Heart right ventricle (tissue), 16 donors: ENCODE results near the gene CAST. TPM values are rescaled to one million over a fixed set of nuclear protein-coding genes. Genes with fewer than 3 reads are reported as not detected.

Experiments used
- ATAC-seq, 8 donors: fragments of 200-7000 bp; cut with Tn5 transposase; one replicate each; pipeline ENCODE4 v1.9.1; 2020; ENCODE audit warnings: mild to moderate bottlenecking in 8 of 8, moderate library complexity in 8 of 8, moderate number of reproducible peaks in 1 of 8
- DNase-seq, 2 donors: peaks; one replicate each; pipeline ENCODE4 v3.0.0-alpha.2; 2020
- H3K27ac ChIP-seq, 10 donors: fragments of 200-600 bp; sonication (generic) in 2 of 10; one replicate each; pipeline versions ENCODE4 v1.5.0 to v1.8.0; 2020 to 2022; ENCODE audit warnings: mild to moderate bottlenecking in 3 of 10
- H3K27me3 ChIP-seq, 7 donors: fragments of 200-600 bp; one replicate each; pipeline ENCODE4 v1.8.0; 2021 to 2022; ENCODE audit warnings: mild to moderate bottlenecking in 2 of 7
- H3K36me3 ChIP-seq, 9 donors: fragments of 200-600 bp; sonication (generic) in 1 of 9; one replicate each; pipeline versions ENCODE4 v1.5.0 to v1.8.0; 2020 to 2022; ENCODE audit warnings: mild to moderate bottlenecking in 2 of 9
- H3K4me1 ChIP-seq, 9 donors: fragments of 200-600 bp; sonication (generic) in 1 of 9; one replicate each; pipeline versions ENCODE4 v1.5.0 to v1.8.0; 2020 to 2022; ENCODE audit warnings: mild to moderate bottlenecking in 4 of 9
- H3K4me3 ChIP-seq, 10 donors: fragments of 200-600 bp; sonication (generic) in 2 of 10; one replicate each; pipeline versions ENCODE4 v1.5.0 to v1.8.0; 2020 to 2022; ENCODE audit warnings: mild to moderate bottlenecking in 7 of 10, moderate library complexity in 2 of 10
- H3K9me3 ChIP-seq, 11 donors: fragments of 200-600 bp in 10 of 11; sonication (generic) in 2 of 11; one replicate each; pipeline versions ENCODE4 v1.5.0 to v1.8.0; 2013 to 2022; ENCODE audit warnings: mild to moderate bottlenecking in 2 of 11, control low read depth in 1 of 11, moderate library complexity in 1 of 11
- WGBS, 2 donors: extraction: QIAGEN DNeasy Blood & Tissue Kit; methylation state at CpG; one replicate each; pipeline ENCODE4 v1.1.7; 2013; ENCODE audit warnings: inconsistent platforms in 1 of 2; 5-methylcytosine and 5-hydroxymethylcytosine counted together
- intact Hi-C, 10 donors: fragments of 100-400 bp; cut with DNase I; formaldehyde crosslinking; loops; one replicate each; pipeline versions ENCODE4 v1.11.1 to v1.14.2; 2022
- polyA plus RNA-seq, 2 donors: library from polyadenylated mRNA; stranded (reverse); fragments of 200-250 nt; gene quantifications; one replicate each; pipeline ENCODE4 v1.2.3, GENCODE V29; 2013
- total RNA-seq, 10 donors: library from RNA; stranded (reverse); fragmentation: NEBNext Ultra II Directional in 3 of 10; extraction: Animal tissue kit (Norgen Biotek cat#: 25700) in 3 of 10; gene quantifications; one replicate each; pipeline versions ENCODE4 v1.2.1 to v1.2.4, GENCODE V29; 2021 to 2023
- TF ChIP-seq, protein P1 (sequence below), 9 donors: fragments of 200-600 bp; sonication (generic) in 2 of 9; IDR thresholded peaks; one replicate each; pipeline versions ENCODE4 v1.5.0 to v1.8.0; 2021 to 2022; ENCODE audit warnings: antibody characterized with exemption in 9 of 9, mild to moderate bottlenecking in 5 of 9, moderate library complexity in 1 of 9
- donor health status: Arrhythmogenic right ventricular cardiomyopathy.
- donor health status: ischemic (EF 13 %, LVEDD 7.1; RV severe dilation, severe dysfunction).
- donor health status: healthy with polysubstance abuse.
- donor health status: DM: no; HTN: yes; CAD: no.
- donor health status: DM: no; HTN: no; CAD: no.
- donor health status: ischemic (EF 25% LVEDD 6.9; RV normal size, moderate dysfunction).
- donor health status: ischemic (EF 25% LVEDD 5.7; RV mildly dilated, moderate dysfunction).
- donor health status: healthy.
- donor health status: DM: yes; HTN: yes; CAD: no.
- donor health status: Ischemic cardiomyopathy.
- donor health status: ischemic (EF 35%, LVEDD 5.7; RV mildly dilated, moderate dysfunction).
- donor health status: nonischemic (EF 11% LVEDD 7.7; RV severe dilation, severe dysfunction).
- donor health status: DM: yes; HTN: yes; CAD: no.
- donor health status: PGD.
- donor health status: ischemic (EF 29% LVEDD 5.4; RV normal size, mild dysfunction).
- donor health status: nonischemic (EF 23%, LVEDD 6.1; RV moderate dilation, normal function).

Gene CAST
- total and polyA plus RNA-seq, 12 donors = 174 to 783 (median 488) TPM

GRCh38 chr5:96648593-96648992, 13.6 kb upstream of the CAST start:
- Histone ChIP-seq H3K4me1 (peaks cover 0 to 17% (median 0%) of the 10 kb centered on the region in 9 donors), H3K9me3 (no peaks in the 10 kb centered on the region), H3K4me3 (no peak overlapping the region), H3K27ac (no peak overlapping the region), H3K27me3 (no peaks in the 10 kb centered on the region), H3K36me3 (no peaks in the 10 kb centered on the region)
- no peak for DNase-seq
- TF ChIP-seq, protein P1, sequence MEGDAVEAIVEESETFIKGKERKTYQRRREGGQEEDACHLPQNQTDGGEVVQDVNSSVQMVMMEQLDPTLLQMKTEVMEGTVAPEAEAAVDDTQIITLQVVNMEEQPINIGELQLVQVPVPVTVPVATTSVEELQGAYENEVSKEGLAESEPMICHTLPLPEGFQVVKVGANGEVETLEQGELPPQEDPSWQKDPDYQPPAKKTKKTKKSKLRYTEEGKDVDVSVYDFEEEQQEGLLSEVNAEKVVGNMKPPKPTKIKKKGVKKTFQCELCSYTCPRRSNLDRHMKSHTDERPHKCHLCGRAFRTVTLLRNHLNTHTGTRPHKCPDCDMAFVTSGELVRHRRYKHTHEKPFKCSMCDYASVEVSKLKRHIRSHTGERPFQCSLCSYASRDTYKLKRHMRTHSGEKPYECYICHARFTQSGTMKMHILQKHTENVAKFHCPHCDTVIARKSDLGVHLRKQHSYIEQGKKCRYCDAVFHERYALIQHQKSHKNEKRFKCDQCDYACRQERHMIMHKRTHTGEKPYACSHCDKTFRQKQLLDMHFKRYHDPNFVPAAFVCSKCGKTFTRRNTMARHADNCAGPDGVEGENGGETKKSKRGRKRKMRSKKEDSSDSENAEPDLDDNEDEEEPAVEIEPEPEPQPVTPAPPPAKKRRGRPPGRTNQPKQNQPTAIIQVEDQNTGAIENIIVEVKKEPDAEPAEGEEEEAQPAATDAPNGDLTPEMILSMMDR (IDR thresholded peaks at IDR 0.05) = no peak
- ATAC-seq = no peak
- WGBS, 2 donors = 64 to 66% methylated on average over 4 of the region's 4 CpGs
- intact Hi-C loops = no loop called here

- no peaks in the 10 kb centered on the region for H3K36me3 ChIP-seq
- DNase-seq (no peak), ATAC-seq (no peak)
- peaks cover 0 to 18% (median 0%) of the 10 kb centered on the region in 9 donors for H3K4me1 ChIP-seq
- H3K27me3 ChIP-seq = no peaks in the 10 kb centered on the region
- H3K27ac ChIP-seq = no peak overlapping the region
- intact Hi-C loops = no loop called here
- H3K9me3 ChIP-seq = no peaks in the 10 kb centered on the region
- TF ChIP-seq, protein P1 (IDR thresholded peaks at IDR 0.05) = no peak
- WGBS, 2 donors = 72 to 81% methylated on average over 3 of the region's 3 CpGs
- no peak overlapping the region for H3K4me3 ChIP-seq
Measured at GRCh38 chr5:96649251-96649662, 12.9 kb upstream of the CAST start.

- Histone ChIP-seq H3K4me1 (peaks cover 0 to 25% (median 0%) of the 10 kb centered on the region in 9 donors), H3K9me3 (no peaks in the 10 kb centered on the region), H3K4me3 (no peak overlapping the region), H3K36me3 (no peaks in the 10 kb centered on the region), H3K27ac (no peak overlapping the region), H3K27me3 (no peaks in the 10 kb centered on the region)
- intact Hi-C loops = no loop called here
- ATAC-seq (no peak), DNase-seq (no peak)
- TF ChIP-seq, protein P1 (IDR thresholded peaks at IDR 0.05) = no peak
- 84 to 85% methylated on average over 5 of the region's 5 CpGs for WGBS, 2 donors
Measured at GRCh38 chr5:96649681-96650540, 12.3 kb upstream of the CAST start.

DNA sequence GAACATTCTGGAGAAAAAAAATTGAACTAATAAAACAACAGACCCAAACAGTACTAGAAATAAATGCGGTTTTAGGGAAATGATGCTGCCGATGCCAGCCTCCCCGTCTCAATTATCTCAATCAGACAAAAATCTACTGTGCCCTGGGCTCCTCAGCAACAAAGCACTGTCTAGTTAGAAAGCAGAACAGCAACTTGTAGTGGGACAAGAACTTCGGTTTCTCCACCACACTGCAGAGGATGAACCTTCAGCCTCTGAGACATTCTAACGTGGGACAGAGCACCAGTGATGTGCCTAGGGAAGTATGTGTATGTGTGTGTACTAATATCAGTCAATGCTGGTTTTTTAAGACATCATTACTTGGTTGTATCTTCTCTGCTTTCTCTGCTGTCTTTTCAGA, 11.1 kb upstream of the CAST start:
- TF ChIP-seq, protein P1 (IDR thresholded peaks at IDR 0.05) = no peak
- 83 to 87% methylated on average over 5 of the region's 5 CpGs for WGBS, 2 donors
- no peak for ATAC-seq
- Histone ChIP-seq H3K9me3 (no peaks in the 10 kb centered on the region), H3K36me3 (no peaks in the 10 kb centered on the region), H3K27ac (no peak overlapping the region), H3K4me3 (no peak overlapping the region), H3K27me3 (no peaks in the 10 kb centered on the region), H3K4me1 (peaks cover 0 to 36% (median 0%) of the 10 kb centered on the region in 9 donors)
- DNase-seq = no peak
- intact Hi-C loops = no loop called here
